ENCODE results near the gene SUPT3H. TPM values are rescaled to one million over a fixed set of nuclear protein-coding genes. Genes with fewer than 3 reads are reported as not detected.

The SUPT3H gene
- total and polyA plus RNA-seq, 4 experiments from 2014 or later = 11.8 to 13.6 (median 12.6) TPM

- Mint-ChIP-seq H3K27ac (no peak overlapping the region), H3K4me1 (peaks cover 15 to 22% (median 18%) of the 10 kb centered on the region in 4 donors), H3K36me3 (peaks cover 4 to 26% of the 10 kb centered on the region in 2 donors), H3K9me3 (no peaks in the 10 kb centered on the region), H3K27me3 (no peaks in the 10 kb centered on the region), H3K4me3 (no peak overlapping the region)
- Histone ChIP-seq H3K27ac (ENCODE audit: low read depth, low read length) (no peak overlapping the region), H3K4me3 (ENCODE audit: low read length in 2 of 2) (no peak overlapping the region), H3K9me3 (ENCODE audit: control insufficient read depth in 1 of 2, low read length in 2 of 2) (no peaks in the 10 kb centered on the region), H3K4me1 (ENCODE audit: insufficient read depth, low read length) (peaks cover 8% of the 10 kb centered on the region), H3K36me3 (ENCODE audit: insufficient read depth, low read length) (no peaks in the 10 kb centered on the region), H3K27me3 (ENCODE audit: insufficient read depth, low read length) (no peaks in the 10 kb centered on the region)
- ChIA-PET CTCF (ENCODE audit: partially characterized antibody) (no interaction called here), POLR2A (ENCODE audit: partially characterized antibody) (interaction anchor here (0.6 kb wide), 1 partner anchor 1041 kb away, joined by 3 read pairs; no protein-coding TSS in a partner anchor)
- intact Hi-C loops (cut with micrococcal nuclease) = no loop called here
- DNase-seq = no peak
These were observed 526.6 kb downstream of the SUPT3H start for GRCh38 chr6:44851176-44851575.

- intact Hi-C loops (cut with micrococcal nuclease) = no loop called here
- DNase-seq = no peak
- ChIA-PET CTCF (ENCODE audit: partially characterized antibody) (no interaction called here), POLR2A (ENCODE audit: partially characterized antibody) (no interaction called here)
- no peaks in the 10 kb centered on the region for H3K36me3 ChIP-seq (ENCODE audit: insufficient read depth, low read length)
- no peaks in the 10 kb centered on the region for H3K9me3 ChIP-seq (ENCODE audit: control insufficient read depth in 1 of 2, low read length in 2 of 2)
- Mint-ChIP-seq H3K27ac (no peak overlapping the region), H3K27me3 (no peaks in the 10 kb centered on the region), H3K36me3 (peaks cover 0 to 21% of the 10 kb centered on the region in 2 donors), H3K4me1 (peaks cover 10 to 16% (median 12%) of the 10 kb centered on the region in 4 donors), H3K9me3 (no peaks in the 10 kb centered on the region), H3K4me3 (no peak overlapping the region)
- no peaks in the 10 kb centered on the region for H3K4me1 ChIP-seq (ENCODE audit: insufficient read depth, low read length)
- no peaks in the 10 kb centered on the region for H3K27me3 ChIP-seq (ENCODE audit: insufficient read depth, low read length)
- no peak overlapping the region for H3K4me3 ChIP-seq (ENCODE audit: low read length in 2 of 2)
- no peak overlapping the region for H3K27ac ChIP-seq (ENCODE audit: low read depth, low read length)
These were observed 527.4 kb downstream of the SUPT3H start for GRCh38 chr6:44850312-44850711.

DNA sequence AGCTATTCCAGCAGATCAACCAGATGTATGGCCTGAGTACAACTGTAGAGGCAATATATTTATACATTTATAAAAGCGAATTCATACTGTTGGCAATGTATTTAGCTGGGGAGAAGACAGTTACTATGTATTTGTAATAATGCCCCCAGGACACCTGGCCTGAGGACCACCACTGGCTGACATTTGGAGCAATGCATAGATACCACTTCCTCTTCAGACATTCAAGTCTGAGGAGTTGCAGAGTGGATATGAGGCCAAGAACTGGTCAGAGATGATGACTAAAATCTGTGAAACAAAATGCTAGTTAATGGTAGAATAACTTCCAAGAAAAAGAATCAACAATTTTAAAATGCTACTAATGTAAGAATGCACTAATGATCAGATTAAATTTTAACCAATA lies 527.9 kb downstream of the SUPT3H start:
- intact Hi-C loops (cut with micrococcal nuclease) = no loop called here
- no peak overlapping the region for H3K4me3 ChIP-seq (ENCODE audit: low read length in 2 of 2)
- no peak overlapping the region for H3K27ac ChIP-seq (ENCODE audit: low read depth, low read length)
- no peaks in the 10 kb centered on the region for H3K9me3 Mint-ChIP-seq
- H3K36me3 Mint-ChIP-seq = peaks cover 0 to 21% of the 10 kb centered on the region in 2 donors
- no peaks in the 10 kb centered on the region for H3K9me3 ChIP-seq (ENCODE audit: control insufficient read depth in 1 of 2, low read length in 2 of 2)
- no peaks in the 10 kb centered on the region for H3K4me1 ChIP-seq (ENCODE audit: insufficient read depth, low read length)
- H3K27me3 ChIP-seq (ENCODE audit: insufficient read depth, low read length) = no peaks in the 10 kb centered on the region
- peaks cover 5 to 10% (median 8%) of the 10 kb centered on the region in 4 donors for H3K4me1 Mint-ChIP-seq
- ChIA-PET POLR2A (ENCODE audit: partially characterized antibody) (no interaction called here), CTCF (ENCODE audit: partially characterized antibody) (interaction anchor here (0.6 kb wide), 1 partner anchor 106 kb away, joined by 3 read pairs; no protein-coding TSS in a partner anchor)
- no peak overlapping the region for H3K27ac Mint-ChIP-seq
- no peak for DNase-seq
- H3K4me3 Mint-ChIP-seq = no peak overlapping the region
- H3K36me3 ChIP-seq (ENCODE audit: insufficient read depth, low read length) = no peaks in the 10 kb centered on the region
- H3K27me3 Mint-ChIP-seq = no peaks in the 10 kb centered on the region

DNA sequence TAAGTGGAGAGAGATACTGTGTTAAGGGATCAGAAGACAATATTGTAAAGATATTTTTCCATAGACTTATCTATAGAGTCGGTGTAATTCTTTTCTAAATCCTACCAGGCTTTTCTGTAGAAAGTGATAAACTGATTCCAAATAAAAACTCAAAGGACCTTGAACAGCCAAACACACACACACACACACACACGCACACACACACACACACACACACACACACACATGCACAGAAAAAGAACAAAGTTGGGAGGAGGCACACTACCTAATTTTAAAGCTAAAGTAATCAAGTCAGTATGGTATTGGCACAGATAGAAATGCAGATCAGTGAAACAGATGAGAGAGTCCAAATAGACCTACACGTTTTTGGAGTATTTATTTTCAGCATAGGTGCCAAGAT lies 534.0 kb downstream of the SUPT3H start:
- Histone ChIP-seq H3K4me1 (ENCODE audit: insufficient read depth, low read length) (no peaks in the 10 kb centered on the region), H3K36me3 (ENCODE audit: insufficient read depth, low read length) (no peaks in the 10 kb centered on the region), H3K9me3 (ENCODE audit: control insufficient read depth in 1 of 2, low read length in 2 of 2) (no peaks in the 10 kb centered on the region), H3K27ac (ENCODE audit: low read depth, low read length) (no peak overlapping the region), H3K27me3 (ENCODE audit: insufficient read depth, low read length) (no peaks in the 10 kb centered on the region), H3K4me3 (ENCODE audit: low read length in 2 of 2) (no peak overlapping the region)
- ChIA-PET POLR2A (ENCODE audit: partially characterized antibody) (no interaction called here), CTCF (ENCODE audit: partially characterized antibody) (interaction anchor here (0.6 kb wide), 1 partner anchor 16 kb away, joined by 3 read pairs; no protein-coding TSS in a partner anchor)
- H3K27ac Mint-ChIP-seq = no peak overlapping the region
- intact Hi-C loops (cut with micrococcal nuclease) = no loop called here
- DNase-seq = no peak
- peaks cover 0 to 2% (median 0%) of the 10 kb centered on the region in 8 donors for H3K9me3 Mint-ChIP-seq
- peaks cover 1 to 13% of the 10 kb centered on the region in 2 donors for H3K36me3 Mint-ChIP-seq
- no peaks in the 10 kb centered on the region for H3K27me3 Mint-ChIP-seq
- H3K4me1 Mint-ChIP-seq = peaks cover 0 to 6% (median 5%) of the 10 kb centered on the region in 4 donors
- no peak overlapping the region for H3K4me3 Mint-ChIP-seq

DNA sequence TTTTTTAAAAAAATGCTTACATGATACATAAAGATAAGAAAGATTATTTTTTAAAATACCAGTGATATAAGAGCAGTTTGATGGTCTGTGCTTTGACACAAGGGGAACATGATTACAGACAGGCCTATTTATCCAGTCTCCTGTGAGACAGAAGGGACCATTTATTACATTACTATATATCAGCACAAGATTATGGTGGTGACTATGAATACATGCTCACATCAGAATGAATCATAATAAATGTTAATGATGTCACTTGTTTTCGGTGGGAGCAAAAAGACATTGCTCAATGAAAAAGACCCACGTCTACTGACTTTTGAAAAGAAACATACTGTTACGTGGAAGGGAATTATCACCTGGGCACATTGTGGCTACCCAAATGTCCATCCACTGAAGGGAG lies 535.1 kb downstream of the SUPT3H start:
- DNase-seq = no peak
- ChIA-PET POLR2A (ENCODE audit: partially characterized antibody) (no interaction called here), CTCF (ENCODE audit: partially characterized antibody) (no interaction called here)
- no peak overlapping the region for H3K4me3 ChIP-seq (ENCODE audit: low read length in 2 of 2)
- intact Hi-C loops (cut with micrococcal nuclease) = no loop called here
- H3K36me3 ChIP-seq (ENCODE audit: insufficient read depth, low read length) = no peaks in the 10 kb centered on the region
- Mint-ChIP-seq H3K4me1 (peaks cover 0 to 6% (median 5%) of the 10 kb centered on the region in 4 donors), H3K36me3 (peaks cover 1 to 18% of the 10 kb centered on the region in 2 donors), H3K4me3 (no peak overlapping the region), H3K9me3 (peaks cover 0 to 2% (median 0%) of the 10 kb centered on the region in 8 donors), H3K27me3 (no peaks in the 10 kb centered on the region), H3K27ac (no peak overlapping the region)
- H3K27ac ChIP-seq (ENCODE audit: low read depth, low read length) = no peak overlapping the region
- H3K4me1 ChIP-seq (ENCODE audit: insufficient read depth, low read length) = no peaks in the 10 kb centered on the region
- no peaks in the 10 kb centered on the region for H3K9me3 ChIP-seq (ENCODE audit: control insufficient read depth in 1 of 2, low read length in 2 of 2)
- no peaks in the 10 kb centered on the region for H3K27me3 ChIP-seq (ENCODE audit: insufficient read depth, low read length)

- Mint-ChIP-seq H3K9me3 (peaks cover 0 to 2% (median 0%) of the 10 kb centered on the region in 8 donors), H3K4me1 (peaks cover 0 to 6% (median 5%) of the 10 kb centered on the region in 4 donors), H3K27ac (no peak overlapping the region), H3K27me3 (no peaks in the 10 kb centered on the region), H3K36me3 (peaks cover 1 to 13% of the 10 kb centered on the region in 2 donors), H3K4me3 (no peak overlapping the region)
- ChIA-PET POLR2A (ENCODE audit: partially characterized antibody) (no interaction called here), CTCF (ENCODE audit: partially characterized antibody) (no interaction called here)
- no peak for DNase-seq
- no peaks in the 10 kb centered on the region for H3K27me3 ChIP-seq (ENCODE audit: insufficient read depth, low read length)
- no peak overlapping the region for H3K27ac ChIP-seq (ENCODE audit: low read depth, low read length)
- H3K4me1 ChIP-seq (ENCODE audit: insufficient read depth, low read length) = no peaks in the 10 kb centered on the region
- H3K36me3 ChIP-seq (ENCODE audit: insufficient read depth, low read length) = no peaks in the 10 kb centered on the region
- no peaks in the 10 kb centered on the region for H3K9me3 ChIP-seq (ENCODE audit: control insufficient read depth in 1 of 2, low read length in 2 of 2)
- no peak overlapping the region for H3K4me3 ChIP-seq (ENCODE audit: low read length in 2 of 2)
- intact Hi-C loops (cut with micrococcal nuclease) = no loop called here
These were observed 535.9 kb downstream of the SUPT3H start for GRCh38 chr6:44841829-44842228.

- H3K9me3 Mint-ChIP-seq = peaks cover 0 to 2% (median 0%) of the 10 kb centered on the region in 8 donors
- no peak overlapping the region for H3K27ac ChIP-seq (ENCODE audit: low read depth, low read length)
- H3K27me3 Mint-ChIP-seq = no peaks in the 10 kb centered on the region
- ChIA-PET POLR2A (ENCODE audit: partially characterized antibody) (no interaction called here), CTCF (ENCODE audit: partially characterized antibody) (no interaction called here)
- no peaks in the 10 kb centered on the region for H3K36me3 ChIP-seq (ENCODE audit: insufficient read depth, low read length)
- no peak for DNase-seq
- no peak overlapping the region for H3K4me3 Mint-ChIP-seq
- H3K4me3 ChIP-seq (ENCODE audit: low read length in 2 of 2) = no peak overlapping the region
- H3K27me3 ChIP-seq (ENCODE audit: insufficient read depth, low read length) = no peaks in the 10 kb centered on the region
- H3K4me1 Mint-ChIP-seq = peaks cover 0 to 10% (median 4%) of the 10 kb centered on the region in 4 donors
- no peaks in the 10 kb centered on the region for H3K4me1 ChIP-seq (ENCODE audit: insufficient read depth, low read length)
- intact Hi-C loops (cut with micrococcal nuclease) = no loop called here
- H3K36me3 Mint-ChIP-seq = peaks cover 1 to 13% of the 10 kb centered on the region in 2 donors
- H3K27ac Mint-ChIP-seq = no peak overlapping the region
- H3K9me3 ChIP-seq (ENCODE audit: control insufficient read depth in 1 of 2, low read length in 2 of 2) = no peaks in the 10 kb centered on the region
These were observed 540.0 kb downstream of the SUPT3H start for GRCh38 chr6:44837741-44838140.

- no peak overlapping the region for H3K27ac ChIP-seq (ENCODE audit: low read depth, low read length)
- Mint-ChIP-seq H3K27me3 (no peaks in the 10 kb centered on the region), H3K36me3 (peaks cover 1 to 13% of the 10 kb centered on the region in 2 donors), H3K4me1 (peaks cover 2 to 10% (median 5%) of the 10 kb centered on the region in 4 donors), H3K27ac (no peak overlapping the region), H3K4me3 (no peak overlapping the region), H3K9me3 (peaks cover 0 to 2% (median 0%) of the 10 kb centered on the region in 8 donors)
- POLR2A ChIA-PET (ENCODE audit: partially characterized antibody) = no interaction called here
- H3K27me3 ChIP-seq (ENCODE audit: insufficient read depth, low read length) = no peaks in the 10 kb centered on the region
- no peaks in the 10 kb centered on the region for H3K9me3 ChIP-seq (ENCODE audit: control insufficient read depth in 1 of 2, low read length in 2 of 2)
- no peaks in the 10 kb centered on the region for H3K4me1 ChIP-seq (ENCODE audit: insufficient read depth, low read length)
- no peaks in the 10 kb centered on the region for H3K36me3 ChIP-seq (ENCODE audit: insufficient read depth, low read length)
- no peak for DNase-seq
- CTCF ChIA-PET (ENCODE audit: partially characterized antibody) = no interaction called here
- intact Hi-C loops (cut with micrococcal nuclease) = no loop called here
- H3K4me3 ChIP-seq (ENCODE audit: low read length in 2 of 2) = no peak overlapping the region
These were observed 540.5 kb downstream of the SUPT3H start for GRCh38 chr6:44837255-44837654.
